BE2C (cell line): Measurements from ENCODE around the gene MYL2.

Source experiments
- DNase-seq: peaks from one replicate; pipeline ENCODE4 v3.0.0-alpha.2; 2020
- H3K27me3 ChIP-seq: fragments of 250-450 bp; sonication (Bioruptor Pico); 2 replicates; pipeline ENCODE4 v1.5.1; 2020; ENCODE audit warnings: mild to moderate bottlenecking
- H3K36me3 ChIP-seq: fragments of 250-450 bp; sonication (Bioruptor Pico); 2 replicates; pipeline ENCODE4 v1.5.1; 2020; ENCODE audit warnings: mild to moderate bottlenecking
- H3K4me1 ChIP-seq: fragments of 250-450 bp; sonication (Bioruptor Pico); 2 replicates; pipeline ENCODE4 v1.5.1; 2020
- H3K4me3 ChIP-seq: 2 replicates; pipeline ENCODE4 v1.5.1; 2011; ENCODE audit warnings: low read depth, low read length
- H3K9me3 ChIP-seq: fragments of 250-450 bp; sonication (Bioruptor Pico); 2 replicates; pipeline ENCODE4 v1.5.1; 2020
- CTCF ChIP-seq: IDR thresholded peaks from 2 replicates; pipeline ENCODE4 v1.5.1; 2012; ENCODE audit warnings: mild to moderate bottlenecking, low read depth, low read length

Gene MYL2

GRCh38 chr12:110948041-110948440, 27.7 kb upstream of the MYL2 start:
- Histone ChIP-seq H3K9me3 (no peaks in the 10 kb centered on the region; the same call in 1 of the 2 replicates), H3K4me1 (no peaks in the 10 kb centered on the region), H3K4me3 (no peak overlapping the region), H3K36me3 (no peaks in the 10 kb centered on the region), H3K27me3 (no peaks in the 10 kb centered on the region)
- DNase-seq, result no peak
- no peak for TF ChIP-seq CTCF

- Histone ChIP-seq H3K4me3 (no peak overlapping the region), H3K27me3 (no peaks in the 10 kb centered on the region), H3K4me1 (no peaks in the 10 kb centered on the region), H3K9me3 (no peaks in the 10 kb centered on the region; the same call in 1 of the 2 replicates), H3K36me3 (no peaks in the 10 kb centered on the region)
- TF ChIP-seq CTCF, result no peak
- DNase-seq, result no peak
These were observed 23.0 kb upstream of the MYL2 start for GRCh38 chr12:110943373-110943772.

GRCh38 chr12:110941391-110941790, 21.0 kb upstream of the MYL2 start:
- H3K4me1 ChIP-seq, result no peaks in the 10 kb centered on the region

GRCh38 chr12:110940933-110941332, 20.6 kb upstream of the MYL2 start:
- H3K36me3 ChIP-seq, result no peaks in the 10 kb centered on the region
- DNase-seq, result no peak
- TF ChIP-seq CTCF, result no peak
- H3K27me3 ChIP-seq, result no peaks in the 10 kb centered on the region
- H3K4me3 ChIP-seq, result no peak overlapping the region
- no peaks in the 10 kb centered on the region; the same call in 1 of the 2 replicates for H3K9me3 ChIP-seq
- H3K4me1 ChIP-seq, result no peaks in the 10 kb centered on the region

More at GRCh38 chr12:110941391-110941790, 21.0 kb upstream of the MYL2 start:
- no peaks in the 10 kb centered on the region for H3K27me3 ChIP-seq
- H3K9me3 ChIP-seq, result no peaks in the 10 kb centered on the region; the same call in 1 of the 2 replicates
- no peak for DNase-seq
- H3K4me3 ChIP-seq, result no peak overlapping the region
- TF ChIP-seq CTCF, result no peak
- H3K36me3 ChIP-seq, result no peaks in the 10 kb centered on the region

GRCh38 chr12:110940296-110940695, 19.9 kb upstream of the MYL2 start:
- H3K9me3 ChIP-seq, result no peaks in the 10 kb centered on the region

GRCh38 chr12:110937104-110937641, 16.8 kb upstream of the MYL2 start:
- Histone ChIP-seq H3K36me3 (no peaks in the 10 kb centered on the region), H3K9me3 (no peaks in the 10 kb centered on the region), H3K27me3 (no peaks in the 10 kb centered on the region), H3K4me1 (no peaks in the 10 kb centered on the region), H3K4me3 (no peak overlapping the region)
- TF ChIP-seq CTCF, result peak; percentile 93
- DNase-seq, result peak; percentile 68

More at GRCh38 chr12:110940296-110940695, 19.9 kb upstream of the MYL2 start:
- Histone ChIP-seq H3K36me3 (no peaks in the 10 kb centered on the region), H3K4me3 (no peak overlapping the region), H3K4me1 (no peaks in the 10 kb centered on the region), H3K27me3 (no peaks in the 10 kb centered on the region)
- no peak for DNase-seq
- no peak for TF ChIP-seq CTCF
